GM18868 (cell line): ENCODE data around the gene SV2B.

ENCODE experiments used
- ATAC-seq: cut with Tn5 transposase; IDR thresholded peaks from one replicate; pipeline ENCODE4 v1.9.1; 2021; ENCODE audit warnings: mild to moderate bottlenecking, moderate library complexity; ENCODE audit not compliant: unreplicated experiment

Gene SV2B

DNA sequence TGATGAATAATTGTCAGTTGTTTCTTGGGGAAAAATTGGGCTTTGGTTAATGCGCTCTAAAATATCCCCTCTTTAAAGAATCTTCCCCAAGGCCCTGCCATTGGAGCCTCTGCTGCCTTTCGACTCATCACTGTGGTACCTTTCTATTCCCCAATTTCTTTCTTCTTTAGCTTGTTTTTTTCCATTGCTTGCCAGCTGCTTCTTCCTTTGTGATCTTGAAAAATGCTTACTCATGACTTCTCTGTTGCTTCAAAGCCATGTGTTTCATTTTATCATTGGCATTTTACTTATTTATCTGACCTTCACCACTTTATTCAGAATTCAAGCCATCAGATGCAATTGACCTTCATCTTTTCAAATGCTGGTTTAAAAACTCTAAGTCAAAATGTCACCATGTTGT, 84.4 kb downstream of the SV2B start:
- no peak for ATAC-seq

DNA sequence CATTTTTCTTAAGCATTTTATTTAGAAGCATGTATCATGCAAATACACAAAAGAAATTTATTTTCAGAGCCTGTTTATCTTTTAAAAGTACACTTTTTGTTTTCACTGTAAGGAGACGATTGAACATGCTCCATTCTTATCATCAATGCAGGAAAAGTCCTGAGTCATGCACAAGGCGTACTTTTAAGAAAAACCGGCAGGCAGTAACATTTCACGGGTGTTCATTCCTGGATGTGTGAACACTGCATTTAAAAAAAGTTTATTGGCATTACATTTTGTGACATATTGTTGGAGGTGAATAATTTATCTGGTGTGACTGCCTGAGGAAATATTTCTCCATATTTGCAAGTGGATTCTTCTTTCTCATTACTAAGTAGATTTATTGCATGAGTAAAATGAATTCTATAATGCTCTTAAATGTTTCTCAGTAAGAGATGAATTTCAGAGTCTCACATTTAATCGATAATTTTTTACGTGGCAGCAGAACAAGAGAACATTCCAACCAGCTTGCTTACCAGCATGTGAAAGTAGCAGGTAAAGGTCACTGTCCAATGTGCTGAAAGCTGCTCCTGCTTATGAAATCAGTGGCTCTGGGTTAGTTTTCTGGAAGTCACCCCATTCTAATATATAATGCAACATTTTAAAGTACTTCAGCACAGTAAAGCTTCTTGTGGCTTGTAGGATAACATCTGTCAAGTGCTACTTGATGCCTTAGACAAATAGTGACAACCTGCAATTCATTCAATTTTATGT, 87.0 kb downstream of the SV2B start:
- ATAC-seq, result no peak

DNA sequence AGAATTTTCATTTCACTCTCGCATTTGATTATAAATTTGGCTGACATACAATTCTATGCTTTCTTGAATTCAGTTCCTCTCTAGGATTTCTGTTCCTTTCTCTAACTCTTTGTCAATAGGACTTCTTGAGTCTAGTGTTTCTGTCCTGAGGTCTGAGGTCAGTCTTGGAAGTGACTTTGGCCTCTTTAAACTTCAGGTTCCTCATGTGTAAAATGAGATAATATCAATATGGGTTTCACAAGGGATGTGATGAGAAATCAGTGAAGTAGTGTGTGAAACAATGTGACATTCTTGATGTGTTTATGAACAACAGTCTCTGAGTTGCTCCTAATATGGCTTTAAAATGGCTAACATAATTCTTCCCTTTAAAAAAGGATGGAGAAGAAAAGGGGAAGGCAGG, 92.2 kb downstream of the SV2B start:
- peak; percentile 67 for ATAC-seq

DNA sequence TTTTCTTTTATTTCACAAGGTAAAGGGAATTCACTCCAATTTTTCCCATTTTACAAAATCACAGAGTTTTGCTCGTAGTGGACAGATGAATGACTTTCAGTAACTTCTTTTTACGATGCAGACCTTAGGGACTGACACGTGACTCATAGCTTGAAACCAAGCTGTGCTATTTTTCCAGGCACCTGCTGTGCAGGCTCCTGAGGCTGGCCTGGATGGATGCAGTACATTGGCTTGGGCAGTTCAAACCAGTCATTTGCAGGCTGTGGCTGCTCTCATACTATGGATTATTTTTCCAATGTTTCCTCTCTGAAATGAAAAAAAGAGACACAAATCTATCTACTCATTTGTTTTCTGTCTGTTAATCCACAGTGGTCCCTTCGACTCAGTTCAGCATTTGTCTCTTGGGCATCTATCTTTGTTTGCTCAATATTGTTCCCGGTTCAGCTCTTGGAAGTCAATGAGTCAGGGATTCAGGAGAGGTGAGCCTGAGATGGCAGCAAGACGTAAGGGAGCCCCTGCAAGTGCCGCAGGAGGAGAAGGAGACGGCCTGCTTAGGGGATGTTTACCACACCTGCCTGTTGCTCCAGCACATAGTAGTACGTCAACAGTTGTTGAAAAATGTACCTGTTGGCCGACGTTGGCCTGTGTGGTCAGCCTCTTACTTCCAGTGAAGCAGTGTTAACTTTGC, 92.8 kb downstream of the SV2B start:
- peak; percentile 46 for ATAC-seq

DNA sequence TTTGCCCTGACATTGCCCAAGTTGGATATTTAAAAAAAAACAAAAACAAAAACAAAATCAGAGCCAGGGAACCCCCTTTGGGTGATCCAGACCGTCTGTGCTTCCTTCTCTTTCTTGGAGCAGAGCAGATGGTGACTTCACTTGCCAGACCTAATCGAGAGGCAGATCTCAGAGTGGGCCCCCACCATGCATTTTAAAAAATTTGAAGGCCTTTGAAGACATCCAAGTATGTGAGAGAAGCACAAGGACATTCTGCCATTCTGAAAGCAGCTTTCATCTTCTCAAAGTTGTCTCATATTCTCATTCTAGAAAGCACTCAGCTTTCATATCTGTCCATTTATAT, 93.3 kb downstream of the SV2B start:
- ATAC-seq, result no peak

DNA sequence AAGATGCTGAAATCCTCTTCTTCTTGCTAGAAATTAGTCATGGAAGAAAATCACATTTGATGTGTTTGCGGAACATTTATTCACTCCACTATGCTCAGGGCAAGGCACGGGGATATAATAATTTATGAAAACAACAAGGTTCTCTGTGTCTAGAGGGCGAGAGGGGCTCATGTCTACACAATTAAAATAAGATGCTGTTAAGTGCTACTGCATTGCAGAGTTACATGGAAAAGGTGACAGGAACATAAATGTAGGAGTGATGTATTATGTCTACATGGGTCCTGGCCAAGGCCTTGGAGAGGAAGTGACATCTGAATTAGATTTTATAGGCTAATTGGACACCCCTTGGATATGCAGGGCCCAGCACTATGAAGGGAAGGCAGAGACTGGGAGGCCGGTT, 96.1 kb downstream of the SV2B start:
- no peak for ATAC-seq

DNA sequence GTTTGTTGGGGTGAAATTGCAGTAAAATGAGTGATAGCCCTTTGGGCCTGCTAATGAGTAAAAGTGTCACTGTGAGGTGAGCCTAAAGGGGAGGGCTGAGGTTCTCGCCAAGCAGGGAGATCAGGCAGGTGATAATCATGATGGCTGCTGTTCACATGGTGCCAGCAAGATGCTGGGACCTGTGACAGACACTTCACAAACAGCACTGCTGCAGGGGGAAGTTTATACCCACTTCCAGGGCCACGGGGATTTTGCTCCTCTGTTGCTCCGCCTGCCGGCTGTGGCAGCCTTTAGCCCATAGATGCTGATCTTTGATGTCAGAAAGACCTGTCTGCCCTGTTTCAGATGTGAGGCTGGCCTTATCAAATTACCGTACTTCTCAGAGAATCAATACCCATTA, 96.7 kb downstream of the SV2B start:
- ATAC-seq, result no peak

DNA sequence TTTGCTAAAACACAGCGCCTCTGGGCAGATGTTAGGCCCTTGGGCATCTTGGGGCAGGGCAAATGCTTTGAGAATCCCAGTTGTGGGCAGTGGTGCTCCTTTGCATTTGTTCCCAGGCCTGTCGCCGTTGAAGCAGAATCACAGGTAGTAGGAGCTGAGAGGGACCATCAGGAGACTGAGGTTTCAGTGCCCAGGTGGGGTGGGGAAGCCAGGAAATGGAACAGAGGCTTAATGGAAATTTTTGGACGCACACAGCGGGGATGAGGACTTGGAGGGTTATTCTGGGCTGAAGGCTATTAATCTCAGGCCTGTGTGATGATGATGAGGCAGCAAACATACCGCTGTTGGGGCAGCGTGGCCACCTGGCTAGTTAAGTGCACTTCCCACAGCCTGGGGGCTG, 99.5 kb downstream of the SV2B start:
- ATAC-seq, result no peak

DNA sequence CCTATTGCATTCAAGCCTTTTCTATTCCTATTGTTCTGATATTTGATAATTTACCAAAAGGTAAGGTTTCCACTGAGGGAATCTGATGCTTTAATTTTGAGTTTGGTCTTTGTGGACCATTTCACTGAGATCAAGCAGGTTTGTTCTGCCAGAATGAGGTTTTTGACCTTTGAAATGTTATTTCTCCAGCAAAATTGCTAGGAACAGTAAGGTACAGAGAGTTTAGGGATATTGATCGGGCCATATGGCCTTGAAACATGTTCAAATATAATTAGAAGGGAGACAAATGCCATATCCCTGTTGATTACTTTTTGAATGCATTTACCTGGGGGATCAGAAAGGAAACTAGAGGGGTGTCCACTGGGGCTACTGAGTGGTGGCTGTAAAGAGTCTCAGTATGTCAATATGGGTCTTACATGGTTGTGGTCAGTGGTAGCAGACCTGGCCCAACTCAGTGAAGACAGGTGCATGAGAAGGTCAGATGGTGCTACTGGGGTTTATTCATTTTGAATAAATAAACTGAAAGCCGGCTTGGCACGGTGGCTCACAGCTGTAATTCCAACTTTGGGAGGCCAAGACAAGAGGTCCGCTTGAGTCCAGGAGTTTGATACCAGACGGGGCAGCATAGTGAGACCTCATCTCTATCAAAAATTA, 100.2 kb downstream of the SV2B start:
- no peak for ATAC-seq

DNA sequence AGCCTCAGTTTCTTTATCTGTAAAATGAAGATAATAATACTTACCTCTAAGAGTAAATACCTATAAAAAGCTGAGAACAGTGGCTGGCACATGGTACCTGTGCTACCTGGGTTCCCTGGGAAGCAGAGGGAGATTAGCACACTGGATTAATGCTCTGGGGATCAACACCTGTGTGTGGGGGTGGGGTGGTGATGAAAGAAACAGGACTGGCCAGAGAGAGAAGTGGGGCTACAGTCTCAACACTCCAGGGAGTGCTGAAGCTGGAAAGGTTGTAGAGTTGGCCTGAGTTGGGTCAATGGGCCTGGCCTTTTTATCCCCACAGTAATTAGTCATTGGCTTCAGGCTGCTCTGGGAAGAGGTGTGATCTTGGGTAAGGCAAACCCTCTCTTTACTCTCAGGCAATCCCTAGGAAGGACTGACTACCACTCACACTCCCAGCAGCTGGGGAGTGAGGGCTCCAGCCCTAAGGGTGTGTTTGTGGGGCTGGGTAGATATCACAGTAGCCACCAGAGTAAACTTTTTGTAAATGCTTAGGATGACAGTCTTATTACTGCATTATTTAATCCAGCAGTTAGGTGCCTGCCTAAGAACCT, 102.5 kb downstream of the SV2B start:
- no peak for ATAC-seq

DNA sequence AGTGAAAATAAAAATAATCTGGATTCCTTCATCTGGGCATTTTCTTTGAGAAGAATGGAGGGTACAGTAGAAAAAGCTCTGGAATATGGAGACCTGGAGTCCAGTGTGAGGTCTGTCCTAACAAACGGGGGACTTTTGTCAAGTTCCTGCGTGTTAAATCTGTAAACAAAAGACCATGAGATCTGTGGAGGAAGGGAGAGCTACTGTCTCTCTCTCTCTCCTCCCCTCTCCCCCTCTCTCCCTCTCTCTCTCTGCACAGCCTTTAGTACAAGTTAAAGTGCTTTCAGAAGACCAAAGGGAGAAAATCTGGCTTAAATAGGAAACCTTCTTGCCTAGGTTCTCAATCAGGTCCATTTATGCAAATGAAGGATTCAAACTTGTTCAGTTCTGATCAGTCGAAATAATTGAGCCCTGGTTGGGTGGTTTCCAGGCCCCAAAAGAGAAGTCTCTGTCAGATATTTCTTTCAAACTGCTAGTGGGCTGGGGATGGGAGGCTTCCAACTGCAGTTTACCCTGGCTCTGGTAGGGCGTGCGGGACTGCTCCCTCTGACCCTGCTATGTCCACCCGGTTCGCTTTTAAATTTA, 103.7 kb downstream of the SV2B start:
- no peak for ATAC-seq

DNA sequence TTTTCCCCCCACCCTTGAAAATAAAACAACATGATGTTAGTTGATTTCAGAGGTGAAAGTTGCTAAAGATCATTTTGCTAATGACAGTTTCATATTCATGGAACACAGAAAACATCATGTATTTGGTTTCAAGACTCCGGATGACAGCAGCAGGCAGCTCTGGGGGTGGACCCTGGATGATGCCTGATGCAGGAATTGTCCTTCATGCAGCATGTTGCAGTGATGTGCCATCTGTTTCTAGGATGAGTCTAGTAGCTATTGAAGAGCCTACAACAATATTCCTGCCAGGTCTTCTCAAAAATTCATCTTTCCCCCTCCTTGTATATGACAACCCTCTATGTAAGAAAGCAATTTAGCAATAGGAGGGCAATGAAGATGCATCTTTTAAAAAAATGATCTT, 108.3 kb downstream of the SV2B start:
- no peak for ATAC-seq

DNA sequence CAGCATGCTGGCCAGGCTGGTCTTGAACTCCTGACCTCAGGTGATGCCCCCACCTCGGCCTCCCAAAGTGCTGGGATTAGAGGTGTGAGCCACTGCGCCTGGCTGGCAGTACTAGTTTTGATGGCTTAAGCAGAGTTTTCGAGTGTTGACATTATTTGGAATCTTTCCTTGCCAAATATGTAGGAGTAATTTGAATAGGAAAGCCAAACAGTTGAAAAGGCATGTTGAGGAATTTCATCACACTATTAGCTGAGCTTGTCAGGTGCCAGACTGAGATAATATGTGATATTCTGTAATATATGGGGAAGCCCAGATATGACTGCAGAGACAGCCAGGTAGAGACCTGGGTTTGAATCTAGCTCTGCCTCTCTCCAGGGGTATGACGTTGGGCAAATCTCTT, 109.3 kb downstream of the SV2B start:
- no peak for ATAC-seq

DNA sequence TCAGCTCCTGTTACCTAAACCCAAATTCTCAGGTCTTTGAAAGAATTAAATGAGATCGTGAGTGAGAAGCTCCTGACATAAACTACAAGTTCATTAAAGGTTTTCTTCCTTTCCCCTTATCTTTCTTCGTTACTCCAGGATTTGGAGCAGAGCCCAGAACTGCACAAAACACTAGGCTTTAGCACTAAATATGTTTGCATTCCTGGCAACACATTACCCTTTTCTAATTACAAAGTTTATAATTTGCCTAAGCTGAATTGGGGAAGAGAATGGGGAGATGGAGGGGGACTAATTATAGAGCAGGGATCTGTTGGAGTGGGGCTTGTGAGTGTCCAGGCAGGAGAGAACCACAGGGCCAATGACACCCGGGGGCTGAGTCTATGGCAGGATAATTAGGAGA, 109.7 kb downstream of the SV2B start:
- ATAC-seq, result no peak

DNA sequence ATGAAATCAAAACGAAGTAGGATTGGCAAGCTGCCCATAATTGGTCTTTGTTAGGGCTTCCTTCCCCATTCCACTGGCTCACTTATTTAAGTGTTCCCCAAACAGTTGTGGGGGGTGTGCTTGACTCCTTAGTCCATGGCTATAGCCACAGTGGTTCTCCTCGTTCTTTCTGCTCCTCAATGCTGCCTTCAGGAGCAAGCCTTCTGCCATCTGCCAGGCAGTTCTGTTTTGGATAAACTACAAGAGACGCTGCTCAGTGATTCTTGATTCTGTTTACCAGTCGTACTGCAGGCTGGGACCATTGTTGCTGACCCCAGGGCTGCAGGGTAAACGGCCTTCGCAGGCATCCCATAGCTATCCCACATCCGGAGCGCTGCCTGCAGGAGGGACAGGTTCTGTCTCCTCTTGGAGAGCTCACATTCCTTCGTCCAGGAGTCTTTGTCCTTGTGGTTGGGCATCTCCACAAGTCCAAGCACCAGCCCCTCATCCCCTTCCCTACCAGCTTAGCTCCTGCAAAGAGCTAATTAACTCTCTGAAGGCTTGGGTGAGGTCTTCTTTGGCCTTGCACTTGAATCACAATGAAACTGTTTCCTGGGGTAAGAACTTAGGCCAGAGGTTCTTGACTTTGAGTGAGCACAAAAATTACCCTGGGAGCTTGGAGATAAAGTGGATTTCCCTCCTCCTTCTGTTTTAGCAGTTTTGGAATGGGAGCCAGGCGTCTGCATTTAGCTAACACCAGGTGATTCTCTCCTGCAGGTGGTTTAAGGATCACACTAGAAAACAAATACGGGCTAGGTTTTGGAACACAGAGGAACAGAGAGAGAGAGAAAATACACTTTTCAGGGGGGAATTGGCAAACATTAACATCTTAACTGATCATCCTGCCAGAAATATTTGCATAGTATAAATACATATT, 114.9 kb downstream of the SV2B start:
- no peak for ATAC-seq

DNA sequence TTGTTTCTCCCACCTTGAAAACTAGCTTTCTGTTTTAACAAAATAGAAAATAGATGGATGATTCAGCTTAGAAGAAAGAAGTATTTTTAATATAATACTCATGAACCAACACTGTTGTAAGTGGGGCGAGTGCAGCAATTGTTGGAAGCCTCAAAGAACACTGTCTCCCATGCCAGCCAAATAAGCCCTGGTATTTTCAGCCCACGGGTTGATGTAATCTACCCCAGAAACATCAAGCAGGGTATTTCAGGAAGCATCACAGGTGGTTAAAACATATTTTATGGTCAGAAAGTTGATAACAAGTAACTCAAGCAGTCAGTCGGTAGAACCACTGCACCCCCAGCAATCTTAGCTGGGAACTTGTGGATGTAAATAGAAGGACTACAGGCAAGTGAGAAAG, 115.9 kb downstream of the SV2B start:
- ATAC-seq, result no peak

DNA sequence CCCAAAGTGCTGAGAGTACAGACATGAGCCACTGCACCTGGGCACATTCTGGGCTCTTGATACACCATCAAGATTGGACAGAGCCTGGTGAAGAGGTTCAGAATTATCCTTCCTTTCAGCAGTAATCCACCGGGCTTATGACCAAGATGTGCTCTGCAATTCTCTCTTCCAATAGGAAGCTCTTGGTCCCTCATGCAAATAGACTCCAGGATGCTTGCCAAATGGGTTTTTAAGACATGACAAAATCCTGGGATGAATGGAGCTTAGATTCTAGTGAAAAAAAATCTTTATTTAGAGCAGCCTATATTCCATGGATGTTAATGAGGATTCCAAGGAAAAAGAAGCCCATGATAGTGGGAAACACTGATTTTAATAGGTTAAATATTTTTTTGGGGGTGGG, 119.1 kb downstream of the SV2B start:
- no peak for ATAC-seq

DNA sequence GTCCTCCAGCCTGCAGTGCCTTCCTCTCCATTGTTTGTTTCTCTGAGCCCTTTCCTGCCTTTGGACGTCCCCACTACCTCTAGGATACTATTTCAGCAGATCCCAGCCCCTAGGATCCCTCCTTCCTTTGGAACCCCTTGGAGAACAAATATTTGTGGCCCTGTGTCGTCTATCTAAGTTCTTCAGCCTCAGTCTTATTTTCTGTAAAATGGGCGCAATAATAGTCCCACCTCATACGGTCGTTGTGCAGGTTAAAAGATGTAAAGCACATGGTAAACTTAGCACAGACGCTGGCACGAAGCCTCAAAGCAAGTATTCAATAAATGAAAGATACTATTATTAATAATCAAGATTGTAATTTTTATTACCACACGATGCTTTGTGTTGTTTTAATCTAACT, 122.0 kb downstream of the SV2B start:
- no peak for ATAC-seq

DNA sequence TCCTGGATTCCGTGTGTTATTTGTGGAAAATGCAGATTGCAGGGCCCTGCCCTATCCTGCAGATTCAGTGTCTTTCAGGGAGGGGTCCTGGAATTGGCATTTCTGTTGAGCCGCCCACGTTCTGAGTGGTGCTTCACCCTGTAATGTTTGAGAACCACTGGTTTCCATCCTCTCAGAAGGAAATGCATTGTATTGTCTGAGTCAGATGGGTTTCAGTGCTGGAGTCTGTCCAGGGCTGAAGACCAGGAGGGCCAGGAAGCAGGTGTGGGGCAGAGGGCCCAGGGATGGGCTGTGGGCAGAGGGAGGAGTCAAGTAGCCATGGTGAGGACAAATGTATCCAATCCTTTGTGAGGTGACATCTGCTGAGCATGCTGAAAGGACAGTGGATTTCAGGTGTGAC, 123.8 kb downstream of the SV2B start:
- no peak for ATAC-seq

DNA sequence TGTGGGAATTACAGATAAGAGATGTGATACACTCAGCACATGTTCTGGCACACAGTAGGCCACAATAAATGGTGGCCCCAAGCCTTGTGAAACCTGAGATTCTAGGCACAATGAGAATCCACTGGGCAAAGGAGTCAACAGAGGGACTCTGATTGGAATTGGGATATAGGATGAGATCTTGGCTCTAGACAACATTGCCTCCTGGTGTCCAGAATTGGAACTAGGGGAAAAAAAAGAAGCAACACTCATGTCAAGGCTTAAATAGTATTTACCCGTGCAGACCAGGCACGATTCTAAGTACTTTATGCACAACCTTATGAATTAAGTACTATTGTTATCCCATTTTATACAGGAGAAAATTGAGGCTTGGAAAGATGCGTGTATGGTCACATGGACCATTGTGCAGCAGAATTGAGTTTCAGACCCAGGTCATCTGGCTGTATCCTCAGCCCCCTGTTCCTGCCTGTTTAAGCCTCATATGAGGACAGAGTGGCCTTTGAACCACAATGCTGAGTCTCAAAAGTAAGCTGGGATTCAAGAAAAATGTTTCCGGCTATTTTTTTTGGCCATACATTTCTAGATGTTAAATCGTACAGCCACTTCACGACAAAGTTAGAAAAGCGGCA, 124.8 kb downstream of the SV2B start:
- ATAC-seq, result no peak
